AG10803 (cell line): ENCODE data around the gene GUCY1A2.

ENCODE experiments used
- DNase-seq: peaks from one replicate; pipeline ENCODE4 v3.0.0; 2010; ENCODE audit warnings: low read depth
- H3K4me3 ChIP-seq: 2 replicates; pipeline ENCODE4 v1.5.1; 2011; ENCODE audit warnings: mild to moderate bottlenecking, low read length, control low read depth
- TF ChIP-seq, protein P1 (sequence below): conservative IDR thresholded peaks from 2 replicates; pipeline ENCODE4 v1.5.1; 2011; ENCODE audit warnings: mild to moderate bottlenecking, low read length, control low read depth, inconsistent platforms

GUCY1A2 gene

GRCh38 chr11:107014871-107015270 is 3.4 kb downstream of the GUCY1A2 start:
- TF ChIP-seq, protein P1, sequence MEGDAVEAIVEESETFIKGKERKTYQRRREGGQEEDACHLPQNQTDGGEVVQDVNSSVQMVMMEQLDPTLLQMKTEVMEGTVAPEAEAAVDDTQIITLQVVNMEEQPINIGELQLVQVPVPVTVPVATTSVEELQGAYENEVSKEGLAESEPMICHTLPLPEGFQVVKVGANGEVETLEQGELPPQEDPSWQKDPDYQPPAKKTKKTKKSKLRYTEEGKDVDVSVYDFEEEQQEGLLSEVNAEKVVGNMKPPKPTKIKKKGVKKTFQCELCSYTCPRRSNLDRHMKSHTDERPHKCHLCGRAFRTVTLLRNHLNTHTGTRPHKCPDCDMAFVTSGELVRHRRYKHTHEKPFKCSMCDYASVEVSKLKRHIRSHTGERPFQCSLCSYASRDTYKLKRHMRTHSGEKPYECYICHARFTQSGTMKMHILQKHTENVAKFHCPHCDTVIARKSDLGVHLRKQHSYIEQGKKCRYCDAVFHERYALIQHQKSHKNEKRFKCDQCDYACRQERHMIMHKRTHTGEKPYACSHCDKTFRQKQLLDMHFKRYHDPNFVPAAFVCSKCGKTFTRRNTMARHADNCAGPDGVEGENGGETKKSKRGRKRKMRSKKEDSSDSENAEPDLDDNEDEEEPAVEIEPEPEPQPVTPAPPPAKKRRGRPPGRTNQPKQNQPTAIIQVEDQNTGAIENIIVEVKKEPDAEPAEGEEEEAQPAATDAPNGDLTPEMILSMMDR = no peak
- no peak for DNase-seq
- H3K4me3 ChIP-seq = no peak overlapping the region

GRCh38 chr11:107011977-107012376 is 6.3 kb downstream of the GUCY1A2 start:
- DNase-seq = no peak
- H3K4me3 ChIP-seq = no peak overlapping the region
- TF ChIP-seq, protein P1 = no peak

DNA sequence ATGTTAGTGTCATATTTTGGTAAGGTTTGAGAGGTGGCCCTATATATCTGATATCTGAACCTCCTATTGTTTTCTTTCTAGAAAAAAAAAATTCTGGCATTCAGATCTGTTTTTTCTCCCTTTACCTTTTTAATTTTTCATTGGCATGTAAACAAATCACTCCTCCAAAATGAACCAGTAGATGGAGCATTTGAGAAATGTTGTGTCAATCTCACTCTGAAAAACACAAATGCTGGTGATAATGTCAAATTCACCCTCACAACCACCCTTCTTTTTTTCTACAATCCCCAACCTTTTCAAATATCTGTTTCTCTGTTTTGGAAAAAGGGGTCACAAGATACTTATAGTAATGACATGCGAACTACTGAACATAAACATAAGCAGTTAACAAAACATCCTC is 9.1 kb downstream of the GUCY1A2 start:
- DNase-seq = no peak
- TF ChIP-seq, protein P1 = no peak
- no peak overlapping the region for H3K4me3 ChIP-seq

DNA sequence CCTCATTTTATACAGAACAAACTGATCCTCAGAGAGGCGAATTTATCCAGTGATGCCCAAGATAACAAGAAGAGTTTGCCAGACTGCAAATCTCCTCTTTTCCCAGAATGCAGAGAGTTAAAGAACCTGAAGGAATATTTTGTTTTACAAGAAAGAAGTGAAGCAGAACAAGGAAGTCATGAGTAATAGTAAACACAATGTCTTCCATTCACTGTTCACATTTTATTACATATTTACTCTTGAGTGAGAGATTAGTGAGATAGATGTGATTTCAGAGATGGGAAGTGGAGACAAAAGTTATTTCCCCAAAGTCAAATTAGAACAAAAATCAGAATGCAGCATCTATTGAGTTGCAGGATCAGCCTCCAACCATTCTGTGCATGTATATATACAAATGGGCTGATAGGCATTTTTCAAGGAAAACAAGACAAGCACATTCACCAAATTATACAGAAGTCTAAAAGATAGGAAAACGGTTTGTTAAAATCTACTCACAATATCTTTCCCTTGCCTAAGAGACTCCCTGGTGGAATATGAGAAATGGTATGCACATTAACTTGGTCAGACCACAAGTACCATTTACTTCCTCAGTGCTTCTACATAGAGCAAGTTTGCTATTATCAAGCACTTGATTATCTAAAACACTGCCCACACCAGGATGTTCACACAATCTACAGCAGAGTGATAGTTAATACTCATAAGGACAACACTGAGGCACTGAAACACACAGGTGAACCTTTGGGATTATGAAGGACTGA is 12.0 kb downstream of the GUCY1A2 start:
- no peak for DNase-seq
- TF ChIP-seq, protein P1 = no peak
- H3K4me3 ChIP-seq = no peak overlapping the region

GRCh38 chr11:106999196-106999595 is 19.1 kb downstream of the GUCY1A2 start:
- no peak for DNase-seq
- no peak overlapping the region for H3K4me3 ChIP-seq
- TF ChIP-seq, protein P1 = no peak

DNA sequence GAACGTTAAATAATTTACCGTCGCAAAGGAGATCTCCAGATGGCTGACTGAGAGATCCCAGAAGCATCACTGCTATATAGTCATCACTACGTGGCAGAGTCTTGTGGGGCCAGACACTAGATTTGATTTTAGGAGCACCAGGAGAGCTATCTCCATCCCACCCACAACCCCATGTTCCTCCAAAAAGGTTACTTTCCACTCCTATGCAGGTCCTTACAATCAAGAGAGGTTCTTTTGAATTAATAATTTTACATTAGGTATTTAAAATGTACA is 19.4 kb downstream of the GUCY1A2 start:
- TF ChIP-seq, protein P1 = no peak
- DNase-seq = no peak

DNA sequence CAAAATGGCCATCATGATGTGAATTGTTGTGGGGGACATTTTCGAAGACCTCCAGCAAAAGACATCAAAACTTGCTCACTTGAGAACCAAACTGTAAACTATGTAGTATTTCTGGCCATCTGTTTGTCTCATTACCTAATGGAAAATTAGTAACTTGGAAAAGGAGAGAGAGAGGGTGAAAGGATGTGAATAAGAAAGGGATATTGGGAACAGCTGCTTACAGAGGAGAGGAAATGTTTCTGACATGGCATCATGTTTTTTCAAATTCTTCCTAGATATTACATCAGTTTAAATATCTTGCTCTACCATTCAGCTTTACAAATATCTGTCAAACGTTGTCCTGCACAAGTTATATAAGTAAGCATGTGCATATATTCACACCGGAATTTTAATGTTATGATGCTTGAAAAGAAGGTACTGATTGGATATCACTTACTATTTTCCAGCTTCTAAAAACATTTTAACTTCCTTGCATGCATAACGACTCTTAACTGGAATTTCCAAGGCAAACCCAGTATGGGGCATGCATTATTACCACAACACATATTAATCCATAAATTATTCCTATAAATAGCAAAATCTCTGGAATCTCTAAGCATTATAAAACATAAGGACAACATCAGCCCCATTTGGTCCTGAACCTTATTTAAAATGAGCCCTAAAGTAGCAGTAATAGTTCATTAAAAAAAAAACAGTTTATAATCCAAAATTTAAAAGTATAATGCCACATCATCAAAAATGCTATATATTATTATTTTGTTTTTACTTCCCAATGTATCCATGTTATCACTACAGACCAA is 20.0 kb downstream of the GUCY1A2 start:
- TF ChIP-seq, protein P1 = no peak
- H3K4me3 ChIP-seq = no peak overlapping the region
- peak; percentile 91 for DNase-seq

More for the DNA sequence above, 19.4 kb downstream of the GUCY1A2 start:
- H3K4me3 ChIP-seq = no peak overlapping the region
